GM19240 (cell line): Measurements from ENCODE around the gene TPTE.
"Not testable (repeated sequence)": the region's sequence is repeated elsewhere in the genome, so short reads cannot be mapped to it uniquely, and the experiment has no call there.

ENCODE experiments used
- DNase-seq: peaks from one replicate; pipeline ENCODE4 v3.0.0; 2011; ENCODE audit warnings: low spot score; ENCODE audit not compliant: insufficient read length

The TPTE gene

DNA sequence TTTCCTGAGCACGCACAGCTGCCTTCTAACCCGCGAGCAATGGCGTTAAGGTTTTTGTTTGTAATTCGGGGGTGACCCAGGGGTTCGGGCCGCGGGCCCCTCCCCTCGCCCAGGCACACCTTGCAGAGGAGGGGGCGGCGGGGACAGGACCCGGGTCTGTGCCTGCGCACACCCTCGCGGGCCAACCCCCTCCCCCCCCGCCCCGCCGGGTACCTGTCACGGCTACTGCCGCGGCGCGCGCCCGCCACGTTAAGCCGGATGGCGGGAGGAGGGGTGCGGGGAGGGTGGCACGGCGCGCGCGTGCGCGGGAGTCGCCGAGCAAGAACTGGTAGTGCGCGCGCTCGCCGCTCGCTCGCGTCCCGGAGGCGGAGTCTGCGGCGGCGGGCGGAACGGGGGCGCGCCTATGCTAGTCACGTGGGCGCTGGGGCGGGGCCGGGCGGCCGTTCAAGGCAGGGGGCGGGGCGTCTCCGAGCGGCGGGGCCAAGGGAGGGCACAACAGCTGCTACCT lies at the start of gene TPTE:
TSS of gene TPTE (plus strand) at position 493 of the 508 bp plus-strand sequence. CDS start 17,141 bp downstream, outside the sequence.
- DNase-seq, result no peak

DNA sequence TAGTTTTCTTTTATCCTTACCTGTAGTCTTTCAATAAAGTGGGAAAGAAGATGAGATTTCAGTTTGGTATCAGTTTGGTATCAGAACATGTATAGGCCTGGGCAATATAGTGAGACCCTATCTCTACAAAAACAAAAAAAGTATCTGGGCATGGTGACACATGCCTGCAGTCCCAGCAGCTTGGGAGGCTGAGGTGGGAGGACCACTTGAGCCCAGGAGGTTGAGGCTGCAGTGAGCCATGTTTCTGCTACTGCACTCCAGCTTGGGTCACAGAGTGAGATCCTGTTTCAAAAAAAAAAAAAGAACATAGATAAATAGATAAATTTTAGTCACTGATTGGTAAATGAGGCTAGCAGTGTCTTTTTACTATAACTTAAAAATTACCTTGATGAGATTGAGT lies 49.4 kb upstream of the TPTE start:
- not testable (repeated sequence) for DNase-seq

DNA sequence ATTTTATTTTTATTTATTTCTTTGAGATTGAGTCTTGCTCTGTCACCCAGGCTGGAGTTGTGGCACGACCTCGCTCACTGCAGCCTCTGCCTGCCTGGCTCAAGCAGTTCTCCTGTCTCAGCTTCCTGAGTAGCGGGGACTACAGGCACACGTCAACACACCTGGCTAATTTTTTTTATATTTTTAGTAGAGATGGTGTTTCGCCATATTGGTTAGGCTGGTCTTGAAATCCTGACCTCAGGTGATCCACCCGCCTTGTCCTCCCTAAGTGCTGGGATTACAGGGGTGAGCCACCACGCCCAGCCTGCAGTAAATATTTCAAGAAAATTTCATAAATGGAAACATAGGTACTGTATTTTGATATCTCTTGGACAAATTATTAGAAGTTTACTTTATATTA lies 43.6 kb upstream of the TPTE start:
- not testable (repeated sequence) for DNase-seq

DNA sequence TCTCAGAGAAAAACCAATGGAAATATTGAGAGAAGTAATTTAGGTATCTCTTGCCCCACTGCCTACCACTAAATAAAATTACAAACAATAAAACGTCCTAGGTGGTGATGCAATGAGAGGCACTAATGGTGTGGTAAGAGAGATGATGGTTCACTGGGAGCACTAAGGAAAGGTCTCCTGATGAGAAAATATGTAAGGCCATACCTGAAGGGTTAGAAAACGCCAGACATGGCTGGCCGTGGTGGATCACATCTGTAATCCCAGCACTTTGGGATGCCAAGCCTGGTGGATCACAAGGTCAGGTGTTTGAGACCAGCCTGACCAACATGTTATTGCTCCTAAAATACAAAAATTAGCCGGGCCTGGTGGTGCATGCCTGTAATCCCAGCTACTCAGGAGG lies 41.5 kb upstream of the TPTE start:
- DNase-seq, result not testable (repeated sequence)

DNA sequence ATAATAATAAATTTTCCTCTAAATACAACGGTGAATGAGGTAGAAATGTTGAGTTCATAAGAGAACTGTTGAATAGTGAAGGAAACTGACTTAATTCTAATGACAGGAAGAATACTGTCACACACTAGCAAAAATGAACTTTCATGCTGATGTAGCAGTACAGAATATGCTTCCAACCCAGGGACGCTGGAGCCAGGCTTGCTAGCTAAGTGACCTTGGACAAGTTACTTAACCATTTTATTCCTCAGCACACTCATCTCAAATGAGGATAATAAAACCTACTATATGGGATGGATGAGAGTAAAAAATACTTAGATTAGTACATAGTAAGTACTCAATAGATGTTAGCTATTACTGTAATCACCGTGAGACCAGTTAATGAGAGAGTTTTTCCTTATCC lies 36.5 kb upstream of the TPTE start:
- DNase-seq, result not testable (repeated sequence)

DNA sequence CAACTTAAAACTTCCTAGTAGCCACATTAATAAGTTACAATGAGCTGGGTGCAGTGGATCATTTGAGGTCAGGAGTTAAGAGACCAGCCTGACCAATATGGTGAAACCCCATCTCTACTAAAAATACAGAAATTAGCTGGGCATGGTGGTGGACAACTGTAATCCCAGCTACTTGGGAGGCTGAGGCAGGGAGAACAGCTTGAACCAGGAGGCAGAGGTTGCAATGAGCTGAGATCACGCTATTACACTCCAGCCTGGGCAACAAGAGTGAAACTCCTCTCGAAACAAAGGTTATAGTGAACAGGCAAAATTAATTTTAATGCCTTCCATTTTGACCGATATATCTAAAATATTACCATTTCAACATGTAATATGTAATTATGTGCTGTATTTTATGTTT lies 30.9 kb upstream of the TPTE start:
- not testable (repeated sequence) for DNase-seq

DNA sequence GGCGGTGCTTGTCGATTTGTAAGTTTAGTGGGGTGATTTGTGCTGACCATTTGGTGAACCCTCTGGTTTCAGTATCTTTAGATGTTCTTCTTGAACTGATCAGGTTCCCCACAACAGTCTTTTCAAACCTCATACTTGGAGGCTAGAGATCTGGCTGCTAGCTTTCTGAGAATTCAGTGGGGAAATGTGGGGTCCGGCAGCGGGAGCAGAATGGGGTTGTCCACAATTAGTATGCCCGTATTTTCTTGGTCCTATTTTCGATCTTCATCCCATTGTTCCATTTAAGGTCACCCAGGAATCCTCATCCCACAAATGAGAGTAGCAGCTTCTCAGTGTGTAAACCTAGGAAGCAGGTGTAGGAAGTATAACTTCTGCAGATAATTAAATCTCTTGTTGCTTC lies 10.3 kb upstream of the TPTE start:
- no peak for DNase-seq

DNA sequence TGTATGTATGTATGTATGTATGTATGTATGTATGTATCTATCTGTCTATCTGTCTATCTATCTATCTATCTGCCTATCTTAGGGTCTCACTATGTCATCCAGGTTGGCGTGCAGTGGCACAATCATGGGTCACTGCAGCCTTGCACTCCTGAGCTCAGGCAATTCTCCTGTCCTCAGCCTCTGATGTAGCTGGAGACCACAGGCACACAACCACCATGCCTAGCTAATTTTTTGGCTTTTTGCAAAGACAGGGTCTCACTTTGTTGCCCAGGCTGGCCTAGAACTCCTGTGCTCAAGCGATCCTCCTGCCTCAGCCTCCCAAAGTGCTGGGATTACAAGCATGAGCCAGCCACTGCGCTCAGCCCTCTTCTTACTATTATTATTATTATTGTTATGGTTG lies 4.5 kb upstream of the TPTE start:
- not testable (repeated sequence) for DNase-seq

DNA sequence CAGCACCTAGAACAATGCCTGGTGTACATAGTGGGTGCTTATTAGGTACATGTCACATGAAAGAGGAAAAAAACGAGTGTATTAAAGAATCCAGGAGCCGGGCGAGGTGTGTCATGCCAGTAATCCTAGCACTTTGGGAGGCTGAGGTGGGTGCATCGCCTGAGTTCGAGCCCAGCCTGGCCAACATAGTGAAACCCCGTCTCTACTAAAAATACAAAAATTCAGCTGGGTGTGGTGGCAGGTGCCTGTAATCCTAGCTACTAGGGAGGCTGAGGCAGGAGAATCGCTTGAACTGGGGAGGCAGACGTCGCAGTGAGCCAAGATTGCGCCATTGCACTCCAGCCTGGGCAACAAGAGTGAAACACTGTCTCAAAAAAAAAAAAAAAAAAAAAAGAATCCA lies 3.5 kb upstream of the TPTE start:
- not testable (repeated sequence) for DNase-seq

DNA sequence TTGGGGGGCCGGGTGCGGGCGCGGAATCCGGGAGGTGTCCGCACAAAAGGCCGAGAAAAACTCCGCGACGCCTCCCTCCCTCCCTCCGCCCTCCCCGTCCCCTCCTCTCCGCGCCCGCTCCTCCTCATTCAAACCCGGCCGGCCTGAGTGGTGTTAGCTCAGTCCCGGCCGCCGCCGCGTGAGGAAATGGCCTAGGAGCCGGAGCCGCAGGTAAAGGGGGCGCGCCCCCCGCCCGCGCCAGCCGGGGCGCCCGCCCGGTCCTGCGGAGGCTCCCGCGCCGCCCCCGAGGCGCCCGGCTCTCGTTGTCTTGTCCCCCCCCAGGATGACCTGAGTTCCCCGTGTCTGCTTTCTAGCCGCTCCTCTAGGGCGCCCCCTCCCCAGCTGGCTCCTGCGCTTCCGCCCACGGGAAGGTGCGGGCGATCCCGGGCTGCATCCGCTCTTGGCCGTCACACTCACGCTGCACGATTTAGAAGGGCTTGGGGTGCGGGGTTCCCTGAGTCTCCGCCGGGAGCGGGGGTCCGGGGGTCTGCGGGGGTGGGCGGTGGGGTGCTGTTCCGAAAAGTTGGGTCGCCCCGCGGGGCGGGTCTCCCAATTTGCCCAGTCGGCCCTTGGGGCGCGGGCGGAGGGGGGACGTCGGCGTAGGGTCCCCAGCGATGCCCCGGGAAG lies 585 bp downstream of the TPTE start:
- DNase-seq, result not testable (repeated sequence)

DNA sequence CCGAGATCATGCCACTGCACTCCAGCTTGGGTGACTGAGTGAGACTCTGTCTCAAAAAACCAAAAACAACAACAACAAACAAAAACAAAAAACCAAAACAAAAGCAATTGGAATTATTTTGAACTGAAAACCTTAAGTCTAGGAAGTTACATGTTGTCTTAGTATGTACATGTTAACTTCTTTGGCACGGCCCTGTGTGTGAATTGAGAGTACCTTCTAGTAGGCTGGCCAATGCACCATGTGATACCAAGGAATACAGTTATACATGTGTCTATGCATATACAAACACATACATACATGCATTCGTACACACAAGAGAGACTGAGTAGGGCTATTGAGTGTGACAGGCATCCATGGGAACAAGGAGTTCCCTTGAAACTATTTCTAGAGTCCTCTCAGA lies 18.6 kb downstream of the TPTE start:
- DNase-seq, result no peak

DNA sequence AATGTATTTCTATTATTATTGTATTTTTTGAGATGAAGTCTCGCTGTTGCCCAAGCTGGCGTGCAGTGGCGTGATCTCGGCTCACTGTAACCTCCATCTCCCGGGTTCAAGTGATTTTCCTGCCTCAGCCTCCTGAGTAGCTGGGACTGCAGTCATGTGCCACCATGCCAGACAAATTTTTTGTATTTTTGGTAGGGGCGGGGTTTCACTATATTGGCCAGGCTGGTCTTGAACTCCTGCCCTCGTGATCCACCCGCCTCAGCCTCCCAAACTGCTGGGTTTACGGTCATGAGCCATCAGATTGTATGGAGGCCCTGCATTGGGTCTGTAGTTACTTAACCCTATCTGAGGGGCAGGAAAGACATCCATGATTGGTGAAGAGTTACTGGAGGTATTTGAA lies 23.0 kb downstream of the TPTE start:
- DNase-seq, result not testable (repeated sequence)

DNA sequence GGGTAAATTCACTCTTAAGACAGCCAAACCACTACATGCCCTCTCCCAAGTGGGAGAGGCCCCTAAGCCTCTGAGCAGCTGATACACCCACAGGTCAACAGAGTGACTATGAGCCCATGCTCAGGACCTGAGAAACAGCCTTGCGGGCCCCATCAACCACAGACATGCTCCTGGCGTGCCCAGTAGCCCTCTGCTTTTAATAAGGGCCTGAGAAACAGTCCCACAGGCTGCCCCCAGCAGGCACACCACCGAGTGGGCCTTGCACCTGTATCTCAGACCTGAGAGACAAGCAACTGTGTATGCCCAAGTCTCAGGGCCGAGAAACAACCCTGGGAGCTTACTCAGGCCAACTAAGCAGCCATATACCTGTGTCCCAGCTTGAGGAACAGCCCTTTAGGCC lies 26.5 kb downstream of the TPTE start:
- not testable (repeated sequence) for DNase-seq

DNA sequence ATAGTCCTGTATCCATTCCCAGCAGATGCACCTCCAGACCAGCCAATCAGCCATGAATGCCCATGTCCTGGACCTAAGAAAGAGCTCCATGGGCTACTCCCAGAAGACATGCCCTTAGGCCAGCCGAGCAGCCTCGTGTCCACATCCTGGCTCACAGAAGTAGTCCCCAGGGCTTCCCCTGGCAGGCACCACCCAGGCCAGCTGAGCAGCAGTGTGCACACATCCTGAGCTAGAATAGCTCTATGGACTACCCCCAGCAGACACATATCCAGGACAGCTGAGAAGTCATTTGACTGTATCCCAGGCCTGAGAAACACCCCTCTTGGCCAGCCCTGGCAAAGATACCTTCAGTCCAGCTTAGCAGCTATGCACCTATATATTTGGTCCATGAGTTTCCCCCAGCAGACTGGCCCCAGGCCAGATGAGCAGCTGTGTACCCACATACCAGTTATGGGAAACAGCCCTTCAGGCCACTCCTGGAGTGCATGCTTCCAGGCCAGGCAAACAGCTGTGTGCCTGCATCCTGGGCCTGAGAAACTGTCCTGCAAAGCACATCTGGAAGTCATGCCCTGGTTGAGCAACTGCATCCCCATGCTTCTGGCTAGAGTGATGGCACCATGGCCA lies 27.1 kb downstream of the TPTE start:
- DNase-seq, result not testable (repeated sequence)

DNA sequence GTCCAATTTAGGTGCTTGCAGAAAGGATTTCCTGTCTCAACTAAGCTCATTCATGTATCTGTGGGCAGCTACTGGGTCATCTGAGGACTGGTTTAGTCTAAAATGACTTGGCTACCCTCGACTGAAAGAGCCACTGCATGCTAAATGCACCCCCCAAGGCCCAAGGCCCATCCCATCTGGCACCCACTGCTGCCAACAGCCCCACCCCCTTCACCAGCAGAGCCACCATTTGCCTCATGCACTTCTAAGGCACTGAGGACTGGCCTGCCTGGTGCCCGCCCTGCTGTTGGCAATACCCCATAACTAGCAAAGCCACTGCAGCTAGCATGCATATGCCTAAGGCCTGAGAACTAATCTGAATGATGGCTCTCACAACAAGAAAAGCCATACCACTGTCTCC lies 49.4 kb downstream of the TPTE start:
- not testable (repeated sequence) for DNase-seq

DNA sequence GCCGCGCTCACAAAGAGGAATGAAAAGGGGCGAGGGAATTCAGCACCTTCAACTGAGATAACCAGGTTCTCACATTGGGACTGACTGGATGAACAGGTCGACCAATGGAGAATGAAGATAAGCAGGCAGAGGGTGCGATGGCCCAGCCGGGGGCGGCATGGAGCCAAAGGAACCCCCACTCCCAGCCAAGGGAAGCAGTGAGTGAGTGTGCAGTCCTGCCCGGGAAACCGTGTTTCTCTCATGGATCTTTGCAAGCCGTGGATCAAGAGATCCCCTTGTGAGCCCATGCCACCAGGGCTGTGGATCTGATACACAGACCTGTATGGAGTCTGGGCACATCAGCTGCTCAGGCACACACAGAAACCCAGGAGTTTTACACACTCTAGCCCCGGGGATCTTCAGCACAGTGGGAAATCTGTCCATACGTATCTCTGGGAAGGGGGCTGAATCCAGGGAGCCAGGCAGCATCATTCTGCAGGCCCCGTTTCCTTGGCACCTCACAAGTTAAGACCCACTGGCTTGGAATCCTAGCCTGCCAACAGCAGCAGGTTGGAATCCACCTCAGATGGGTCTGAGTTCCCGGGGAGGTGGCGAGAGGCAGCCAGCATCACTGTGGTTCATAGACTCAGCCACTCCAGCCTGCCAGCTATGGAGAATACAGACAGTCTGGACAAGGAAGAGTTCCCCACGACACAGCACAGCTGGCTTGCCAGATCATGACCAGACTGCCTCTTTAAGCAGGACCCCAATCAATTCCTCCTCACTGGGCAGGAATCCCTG lies 53.3 kb downstream of the TPTE start:
- DNase-seq, result not testable (repeated sequence)

DNA sequence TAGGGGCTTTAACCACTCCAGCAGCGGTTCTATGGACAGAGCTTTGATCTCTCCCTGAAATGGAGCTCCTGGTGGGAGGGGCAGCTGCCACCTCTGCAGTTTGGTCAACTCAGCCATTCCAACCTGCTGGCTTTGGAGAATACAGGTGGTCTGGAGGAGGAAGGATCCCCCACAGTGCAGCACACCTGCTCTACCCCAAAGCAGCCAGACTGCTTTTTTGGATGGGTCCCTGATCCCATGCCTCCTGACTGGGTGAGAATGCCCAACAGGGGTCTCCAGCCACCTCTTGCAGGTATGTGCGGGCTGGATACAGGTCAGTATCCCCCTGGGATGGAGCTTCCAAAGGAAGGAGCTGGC lies 53.9 kb downstream of the TPTE start:
- DNase-seq, result no peak

DNA sequence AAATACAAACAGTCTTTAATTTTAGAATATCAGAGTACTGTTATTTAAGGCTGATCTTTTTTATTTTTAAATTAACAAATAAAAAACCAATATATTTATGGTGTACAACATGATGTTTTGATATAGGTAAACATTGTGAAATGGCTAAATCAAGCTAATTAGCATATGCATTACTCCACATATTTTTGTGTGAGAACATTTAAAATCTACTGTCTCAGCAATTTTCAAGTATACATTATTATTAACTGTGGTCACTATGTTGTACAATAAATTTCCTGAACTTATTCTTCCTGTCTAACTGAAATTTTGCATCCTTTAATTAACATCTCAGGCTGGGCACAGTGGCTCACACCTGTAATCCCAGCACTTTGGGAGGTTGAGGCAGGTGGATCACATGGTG lies 57.5 kb downstream of the TPTE start:
- DNase-seq, result not testable (repeated sequence)

DNA sequence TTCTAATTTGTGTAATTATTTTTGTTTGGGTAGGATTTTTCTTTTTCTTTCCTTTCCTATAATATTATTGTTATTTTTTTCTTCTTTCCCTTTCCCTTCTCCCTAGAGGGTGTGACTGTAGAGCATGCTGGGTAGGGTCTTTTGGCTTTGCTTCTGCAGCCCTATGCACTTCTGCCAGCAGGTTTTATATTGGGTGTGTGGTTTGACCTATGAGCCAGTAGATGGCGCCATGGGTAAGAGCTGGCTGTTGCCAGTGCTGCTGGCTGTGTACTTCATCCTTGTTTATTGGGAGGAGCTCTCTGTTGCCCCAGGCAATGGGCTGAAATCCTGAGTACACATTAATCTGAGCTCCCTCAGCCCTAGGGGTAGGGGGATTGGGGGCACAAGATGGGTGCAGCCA lies 67.7 kb downstream of the TPTE start:
- not testable (repeated sequence) for DNase-seq

DNA sequence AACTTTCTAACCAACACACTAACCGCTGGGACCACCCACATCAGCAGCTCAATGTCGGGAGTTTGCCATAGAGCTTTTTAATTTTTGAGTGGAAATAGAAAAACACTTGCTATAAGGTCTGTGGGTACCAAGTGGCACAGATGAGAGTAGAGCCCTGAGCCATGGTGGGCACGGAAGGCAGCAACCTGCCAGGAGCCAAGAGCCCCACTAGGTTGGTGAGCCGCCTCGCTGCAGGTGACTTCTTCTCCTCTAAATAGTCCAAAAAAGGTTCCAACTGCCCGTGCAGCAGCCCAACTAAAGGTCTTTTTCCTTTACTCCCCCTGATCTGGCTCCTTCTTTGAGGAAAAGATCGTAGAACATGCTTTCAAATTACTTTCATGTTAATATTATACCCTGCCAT lies 85.7 kb downstream of the TPTE start:
- not testable (repeated sequence) for DNase-seq

DNA sequence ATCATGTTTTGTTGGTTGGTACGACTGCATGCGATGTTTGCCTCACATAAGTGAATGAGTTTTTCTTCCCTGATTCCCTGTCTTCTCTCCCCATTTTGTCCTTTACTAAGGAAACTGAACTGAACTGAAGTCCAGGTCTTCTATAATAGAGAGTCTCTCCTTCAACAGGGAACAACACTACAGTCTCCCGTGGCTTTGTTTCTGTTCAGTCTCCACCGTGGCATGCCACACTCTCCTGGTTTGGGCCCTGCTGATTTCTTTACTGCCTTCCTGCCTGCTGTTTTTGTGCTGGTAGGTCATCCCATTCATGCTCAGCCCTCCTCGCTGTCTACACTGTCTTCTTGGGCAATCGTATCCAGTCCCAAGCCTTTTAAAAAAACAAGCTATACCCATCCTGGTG lies 92.9 kb downstream of the TPTE start:
- not testable (repeated sequence) for DNase-seq

DNA sequence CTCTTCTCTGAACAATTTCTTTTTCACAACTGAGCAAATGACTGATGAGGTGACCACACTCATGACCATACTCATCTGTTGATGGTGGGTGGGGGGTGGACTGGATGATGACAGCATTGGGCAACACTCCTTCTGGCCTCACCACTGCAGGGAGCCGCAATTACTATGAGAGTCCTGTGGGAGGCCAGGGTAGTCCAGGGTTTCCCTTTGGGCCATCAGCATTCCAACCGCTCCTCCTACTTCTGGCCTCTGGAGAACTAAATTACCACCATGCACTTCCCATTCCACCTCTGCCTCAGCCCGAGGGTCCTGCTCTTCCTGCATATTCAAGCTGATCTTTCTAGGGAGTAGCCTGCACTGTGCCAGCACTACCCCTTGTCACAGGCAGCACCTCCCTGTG lies 94.7 kb downstream of the TPTE start:
- not testable (repeated sequence) for DNase-seq
